H1 (cell line): ENCODE results near the gene PCBP4. TPM values are rescaled to one million over a fixed set of nuclear protein-coding genes. Genes with fewer than 3 reads are reported as not detected.

Experiments used
- CTCF ChIA-PET: fragments of 300-600 bp; sonication (Branson Sonifier 250); formaldehyde crosslinking; loops from one replicate; lab custom pipeline; 2021; ENCODE audit not compliant: partially characterized antibody; lab: Charles Lee
- POLR2A ChIA-PET: fragments of 300-600 bp; sonication (Branson Sonifier 250); formaldehyde crosslinking; loops from one replicate; lab custom pipeline; 2021; ENCODE audit warnings: inconsistent platforms; ENCODE audit not compliant: partially characterized antibody; lab: Charles Lee
- DNase-seq, 2 experiments: peaks; one replicate each; pipeline versions ENCODE4 v3.0.0 to v3.0.0-alpha.2; 2010 to 2022; ENCODE audit warnings: low spot score in 2 of 2, low read depth in 1 of 2, mixed read lengths in 1 of 2
- FAIRE-seq: peaks from 2 replicates; lab custom pipeline; 2011; peaks lifted over from hg19 to GRCh38; lab: Jason Lieb, UNC
- H2AFZ ChIP-seq: 2 replicates; pipeline ENCODE4 v1.8.1; 2012; ENCODE audit warnings: low read length, inconsistent platforms
- H2AK5ac ChIP-seq: 2 replicates; pipeline ENCODE4 v1.6.1; 2013; ENCODE audit warnings: low read depth, low read length
- H2BK120ac ChIP-seq: replicated peaks from 2 replicates; pipeline ENCODE3; 2013; ENCODE audit warnings: low read depth, low read length, inconsistent platforms
- H2BK12ac ChIP-seq: 2 replicates; pipeline ENCODE4 v1.6.1; 2013; ENCODE audit warnings: low read depth, low read length
- H2BK15ac ChIP-seq: 2 replicates; pipeline ENCODE4 v1.6.1; 2013; ENCODE audit warnings: low read length
- H2BK20ac ChIP-seq: 2 replicates; pipeline ENCODE4 v1.6.1; 2013; ENCODE audit warnings: low read length
- H2BK5ac ChIP-seq: 2 replicates; pipeline ENCODE4 v1.6.1; 2013; ENCODE audit warnings: low read depth, low read length
- H3K14ac ChIP-seq: 2 replicates; pipeline ENCODE4 v1.6.1; 2013; ENCODE audit warnings: inconsistent platforms; ENCODE audit not compliant: insufficient read length
- H3K18ac ChIP-seq: 2 replicates; pipeline ENCODE4 v1.6.1; 2013; ENCODE audit warnings: low read length; ENCODE audit errors: extremely low read depth
- H3K23ac ChIP-seq: 2 replicates; pipeline ENCODE4 v1.6.1; 2013; ENCODE audit warnings: inconsistent platforms; ENCODE audit not compliant: insufficient read length
- H3K23me2 ChIP-seq: 2 replicates; pipeline ENCODE4 v1.6.1; 2013; ENCODE audit warnings: low read depth, low read length
- H3K27ac ChIP-seq: 2 replicates; pipeline ENCODE4 v1.6.1; 2011; ENCODE audit warnings: low read depth, low read length, inconsistent platforms
- H3K27me3 ChIP-seq, 4 experiments: replicated peaks in 1 of 4; 1 replicate in 1 of 4; 2 replicates in 3 of 4; pipeline versions ENCODE4 v1.6.1 to v1.8.1; 2011 to 2013; ENCODE audit warnings: low read length in 3 of 4, mild to moderate bottlenecking in 3 of 4, inconsistent platforms in 2 of 4, mixed read lengths in 2 of 4, moderate library complexity in 1 of 4; ENCODE audit not compliant: control insufficient read depth in 3 of 4, insufficient read depth in 3 of 4; ENCODE audit errors: extremely low read depth in 1 of 4
- H3K36me3 ChIP-seq, 4 experiments: 2 replicates each; pipeline versions ENCODE4 v1.6.1 to v1.8.1; 2011 to 2013; ENCODE audit warnings: mild to moderate bottlenecking in 4 of 4, low read length in 3 of 4, moderate library complexity in 2 of 4, control low read depth in 1 of 4, inconsistent platforms in 1 of 4; ENCODE audit not compliant: insufficient read depth in 4 of 4, control insufficient read depth in 2 of 4
- H3K4ac ChIP-seq: replicated peaks from 2 replicates; pipeline ENCODE3; 2013; ENCODE audit warnings: low read length, low read depth, mixed read lengths, inconsistent platforms; ENCODE audit not compliant: insufficient read length
- H3K4me1 ChIP-seq, 4 experiments: replicated peaks in 1 of 4; 1 replicate in 1 of 4; 2 replicates in 3 of 4; pipeline versions ENCODE4 v1.6.1 to v1.8.1; 2011 to 2013; ENCODE audit warnings: low read length in 3 of 4, inconsistent platforms in 2 of 4, mixed read lengths in 1 of 4; ENCODE audit not compliant: insufficient read depth in 4 of 4, control insufficient read depth in 3 of 4
- H3K4me2 ChIP-seq, 2 experiments: 2 replicates each; pipeline versions ENCODE4 v1.6.1 to v1.8.1; 2011 to 2013; ENCODE audit warnings: low read depth in 2 of 2, low read length in 2 of 2, control low read depth in 1 of 2, inconsistent platforms in 1 of 2, mild to moderate bottlenecking in 1 of 2; ENCODE audit not compliant: insufficient read depth in 1 of 2
- H3K4me3 ChIP-seq, 4 experiments: fragments of 200-600, 300-600 bp in 1 of 4; sonication (generic), shearing (Covaris generic), sonication (Bioruptor Twin) in 1 of 4; 2 replicates each; pipeline versions ENCODE4 v1.5.1 to v1.8.1; 2011 to 2016; ENCODE audit warnings: low read length in 4 of 4, low read depth in 3 of 4, control low read depth in 2 of 4, inconsistent platforms in 2 of 4, mild to moderate bottlenecking in 2 of 4, mixed read lengths in 1 of 4, moderate library complexity in 1 of 4; ENCODE audit not compliant: insufficient read depth in 2 of 4; ENCODE audit errors: extremely low read depth in 1 of 4
- H3K56ac ChIP-seq: replicated peaks from 2 replicates; pipeline ENCODE3; 2013; ENCODE audit warnings: low read depth, mild to moderate bottlenecking, mixed read lengths, low read length, inconsistent platforms; ENCODE audit not compliant: insufficient read length
- H3K79me1 ChIP-seq: 2 replicates; pipeline ENCODE4 v1.6.1; 2013; ENCODE audit warnings: low read depth, low read length, control low read depth
- H3K79me2 ChIP-seq, 2 experiments: 2 replicates each; pipeline versions ENCODE4 v1.6.1 to v1.8.1; 2012 to 2013; ENCODE audit warnings: low read length in 2 of 2, mild to moderate bottlenecking in 2 of 2, inconsistent platforms in 1 of 2; ENCODE audit not compliant: insufficient read depth in 2 of 2, control insufficient read depth in 1 of 2
- H3K9ac ChIP-seq, 4 experiments: replicated peaks in 1 of 4; 1 replicate in 1 of 4; 2 replicates in 3 of 4; pipeline versions ENCODE4 v1.6.1 to v1.8.1; 2011 to 2013; ENCODE audit warnings: low read depth in 3 of 4, low read length in 3 of 4, control low read depth in 2 of 4, mild to moderate bottlenecking in 2 of 4, moderate library complexity in 2 of 4, inconsistent platforms in 1 of 4; ENCODE audit errors: extremely low read depth in 1 of 4
- H3K9me3 ChIP-seq, 2 experiments: 2 replicates each; pipeline versions ENCODE4 v1.6.1 to v1.8.1; 2012 to 2013; ENCODE audit warnings: mild to moderate bottlenecking in 2 of 2, moderate library complexity in 2 of 2, control low read depth in 1 of 2, inconsistent platforms in 1 of 2, low read depth in 1 of 2, low read length in 1 of 2, mixed read lengths in 1 of 2; ENCODE audit not compliant: insufficient read depth in 2 of 2
- H4K20me1 ChIP-seq, 2 experiments: replicated peaks in 1 of 2; 2 replicates each; pipeline versions ENCODE3 to v1.8.1; 2011 to 2013; ENCODE audit warnings: inconsistent platforms in 2 of 2, low read length in 2 of 2, mild to moderate bottlenecking in 1 of 2; ENCODE audit not compliant: insufficient read depth in 2 of 2, control insufficient read depth in 1 of 2
- H4K5ac ChIP-seq: 2 replicates; pipeline ENCODE4 v1.6.1; 2013; ENCODE audit warnings: low read length, low read depth, mixed read lengths, inconsistent platforms; ENCODE audit not compliant: insufficient read length
- H4K8ac ChIP-seq: 2 replicates; pipeline ENCODE4 v1.8.0; 2013; ENCODE audit warnings: mild to moderate bottlenecking, moderate library complexity, low read length, inconsistent platforms; ENCODE audit not compliant: insufficient read depth; ENCODE audit errors: extremely low read depth
- H4K91ac ChIP-seq: replicated peaks from 2 replicates; pipeline ENCODE3; 2013; ENCODE audit warnings: low read length, mixed read lengths, inconsistent platforms; ENCODE audit not compliant: insufficient read length
- ASH2L ChIP-seq: fragments of 200-600, 300-600 bp; sonication (generic); IDR thresholded peaks from one replicate; pipeline ENCODE4 v1.7.1; 2017; ENCODE audit warnings: low read length
- BCL11A ChIP-seq, 2 experiments: IDR thresholded peaks; one replicate each; pipeline ENCODE4 v1.6.1; 2011; ENCODE audit warnings: low read depth in 2 of 2, low read length in 2 of 2, mild to moderate bottlenecking in 2 of 2
- CTBP2 ChIP-seq: IDR thresholded peaks from 2 replicates; pipeline ENCODE4 v1.7.0; 2011; ENCODE audit warnings: borderline replicate concordance, mild to moderate bottlenecking, moderate library complexity, mixed read lengths, low read length; ENCODE audit not compliant: insufficient read depth, insufficient read length
- EGR1 ChIP-seq: IDR thresholded peaks from 2 replicates; pipeline ENCODE4 v1.6.1; 2011; ENCODE audit warnings: low read depth, low read length, borderline replicate concordance
- HDAC6 ChIP-seq: IDR thresholded peaks from one replicate; pipeline ENCODE4 v1.7.1; 2012; ENCODE audit warnings: low read depth, mild to moderate bottlenecking, inconsistent platforms, low read length, moderate library complexity
- KDM4A ChIP-seq: IDR thresholded peaks from one replicate; pipeline ENCODE4 v1.7.1; 2012; ENCODE audit warnings: low read depth, mild to moderate bottlenecking, moderate library complexity, low read length, inconsistent platforms; ENCODE audit not compliant: severe bottlenecking
- POLR2A ChIP-seq, 2 experiments: IDR thresholded peaks; 1 replicate in 1 of 2; 2 replicates in 1 of 2; pipeline ENCODE4 v1.6.1; 2011; ENCODE audit warnings: low read depth in 2 of 2, low read length in 2 of 2, mild to moderate bottlenecking in 2 of 2; ENCODE audit errors: control extremely low read depth in 1 of 2
- SAP30 ChIP-seq: fragments of 300-600 bp; sonication (generic); IDR thresholded peaks from 2 replicates; pipeline ENCODE4 v1.7.1; 2012; ENCODE audit warnings: low read length, moderate library complexity, mild to moderate bottlenecking, inconsistent platforms; ENCODE audit not compliant: insufficient read depth, insufficient replicate concordance
- TCF12 ChIP-seq: IDR thresholded peaks from 2 replicates; pipeline ENCODE4 v1.6.1; 2011; ENCODE audit warnings: low read depth, mild to moderate bottlenecking, low read length
- WGBS, 2 experiments: shearing (Covaris generic) in 1 of 2; methylation state at CpG; one replicate each; pipeline versions ENCODE4 v1.1.6 to v1.1.7; 2013 to 2015; ENCODE audit warnings: low lambda C conversion rate in 2 of 2, mixed read lengths in 2 of 2, inconsistent platforms in 1 of 2, low coverage in 1 of 2, missing lambda C conversion rate in 1 of 2; ENCODE audit not compliant: insufficient replicate concordance in 2 of 2, insufficient coverage in 1 of 2, insufficient read length in 1 of 2; ENCODE audit errors: extremely low coverage in 1 of 2, missing lambda C conversion rate in 1 of 2; 5-methylcytosine and 5-hydroxymethylcytosine counted together
- polyA plus RNA-seq, 7 experiments: library from polyadenylated mRNA; depleted of rRNA in 3 of 7; stranded (reverse) in 5 of 7; unstranded in 2 of 7; fragments of >200 nt in 5 of 7; fragments of 200-250 nt in 2 of 7; gene quantifications; 1 replicate in 5 of 7; 2 replicates in 1 of 7; 4 replicates in 1 of 7; pipeline versions ENCODE4 v1.2.1 to v1.2.3, GENCODE V29; 2011 to 2013; ENCODE audit warnings: missing spikeins in 2 of 7, mixed read lengths in 2 of 7
- total RNA-seq: library from RNA; stranded (reverse); fragmentation: NEBNext Ultra II Directional; extraction: Animal tissue kit (Norgen Biotek cat#: 25700); gene quantifications from 2 replicates; pipeline ENCODE4 v1.2.1, GENCODE V29; 2021
- TF ChIP-seq, protein P1 (sequence below): IDR thresholded peaks from 2 replicates; pipeline ENCODE4 v1.6.1; 2012; ENCODE audit warnings: inconsistent platforms
- TF ChIP-seq, protein P2 (sequence below): IDR thresholded peaks from 2 replicates; pipeline ENCODE4 v1.6.1; 2012; ENCODE audit warnings: inconsistent platforms

Gene PCBP4
- total and polyA plus RNA-seq, 2 of the 8 experiments (the other 6 are each of a cell fraction or from before 2014, with no cell fraction given), result 16.4 to 34.1 TPM

- Histone ChIP-seq H3K14ac (no peak overlapping the region), H3K4me3 (no peak overlapping the region), H2AK5ac (no peak overlapping the region), H2BK12ac (no peak overlapping the region), H2BK20ac (no peak overlapping the region), H4K20me1 (peaks cover 0 to 5% of the 10 kb centered on the region in 2 experiments), H3K23me2 (peaks cover 8% of the 10 kb centered on the region; the same call in 1 of the 2 replicates), H3K27ac (no peak overlapping the region), H2AFZ (no peak overlapping the region), H3K36me3 (no peaks in the 10 kb centered on the region), H2BK120ac (no peak overlapping the region), H2BK15ac (no peak overlapping the region), H3K4ac (no peak overlapping the region), H4K5ac (no peak overlapping the region), H4K8ac (no peak overlapping the region), H3K23ac (no peak overlapping the region), H3K27me3 (peaks cover 10 to 30% (median 19%) of the 10 kb centered on the region in 4 experiments), H3K9ac (no peak overlapping the region), H2BK5ac (no peak overlapping the region), H4K91ac (no peak overlapping the region), H3K4me2 (no peak overlapping the region), H3K9me3 (no peaks in the 10 kb centered on the region), H3K4me1 (peaks cover 3 to 26% (median 16%) of the 10 kb centered on the region in 4 experiments), H3K79me2 (no peaks in the 10 kb centered on the region), H3K56ac (no peak overlapping the region), H3K18ac (no peak overlapping the region), H3K79me1 (no peaks in the 10 kb centered on the region)
- FAIRE-seq (no peak), DNase-seq (no peak)
- POLR2A ChIA-PET, result interaction anchor here (5.4 to 29.3 kb wide), 2 partner anchors 9 to 24 kb away, joined by 61 to 923 read pairs; partner anchors contain the start of genes ABHD14A, ABHD14B, ACY1 and PCBP4
- CTCF ChIA-PET, result interaction anchor here (0.6 to 6.7 kb wide), 6 partner anchors 9 to 41 kb away, joined by 3 to 64 read pairs (median 8); partner anchors contain the start of genes ABHD14A, ABHD14B, ACY1 and PARP3
- WGBS, 2 experiments, result 88% methylated on average over 7 of the region's 7 CpGs; no CpG with 5 or more reads in 1 of the 2 experiments
- TF ChIP-seq ASH2L, result no peak
- TF ChIP-seq EGR1, result no peak
- no peak for TF ChIP-seq BCL11A (IDR thresholded peaks at IDR 0.05; ENCODE audit: low read depth in 2 of 2, low read length in 2 of 2)
- TF ChIP-seq TCF12, result no peak
- no peak for TF ChIP-seq KDM4A
- no peak for TF ChIP-seq CTBP2
- TF ChIP-seq, protein P1, sequence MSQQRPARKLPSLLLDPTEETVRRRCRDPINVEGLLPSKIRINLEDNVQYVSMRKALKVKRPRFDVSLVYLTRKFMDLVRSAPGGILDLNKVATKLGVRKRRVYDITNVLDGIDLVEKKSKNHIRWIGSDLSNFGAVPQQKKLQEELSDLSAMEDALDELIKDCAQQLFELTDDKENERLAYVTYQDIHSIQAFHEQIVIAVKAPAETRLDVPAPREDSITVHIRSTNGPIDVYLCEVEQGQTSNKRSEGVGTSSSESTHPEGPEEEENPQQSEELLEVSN, result no peak
- no peak for TF ChIP-seq HDAC6
- no peak for TF ChIP-seq SAP30
- TF ChIP-seq, protein P2, sequence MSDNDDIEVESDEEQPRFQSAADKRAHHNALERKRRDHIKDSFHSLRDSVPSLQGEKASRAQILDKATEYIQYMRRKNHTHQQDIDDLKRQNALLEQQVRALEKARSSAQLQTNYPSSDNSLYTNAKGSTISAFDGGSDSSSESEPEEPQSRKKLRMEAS, result no peak
- TF ChIP-seq POLR2A (IDR thresholded peaks at IDR 0.05; ENCODE audit: control extremely low read depth in 1 of 2, low read depth in 2 of 2, low read length in 2 of 2), result no peak
These were observed 7.6 kb downstream of the PCBP4 start for GRCh38 chr3:51959651-51960050.
